ENCODE data around the gene THADA. TPM values are rescaled to one million over a fixed set of nuclear protein-coding genes. Genes with fewer than 3 reads are reported as not detected.

Gene THADA
- total RNA-seq, 1 experiment from 2014 or later: 14.1 TPM

GRCh38 chr2:43579275-43579981, 16.4 kb downstream of the THADA start:
- Histone ChIP-seq H3K9me3 (replicated peaks) (no peaks in the 10 kb centered on the region), H3K27ac (no peak overlapping the region), H3K4me3 (no peak overlapping the region), H3K36me3 (peaks cover 39% of the 10 kb centered on the region), H3K27me3 (replicated peaks) (no peaks in the 10 kb centered on the region), H3K4me1 (replicated peaks) (no peaks in the 10 kb centered on the region)
- no peak for DNase-seq (ENCODE audit: low read depth in 1 of 2, low spot score in 2 of 2)

GRCh38 chr2:43576981-43577892, 18.6 kb downstream of the THADA start:
- DNase-seq (ENCODE audit: low read depth in 1 of 2, low spot score in 2 of 2): peak in 1 of 2 experiments; percentile 27
- no peak overlapping the region for H3K27ac ChIP-seq
- H3K4me1 ChIP-seq (replicated peaks): no peaks in the 10 kb centered on the region
- H3K27me3 ChIP-seq (replicated peaks): no peaks in the 10 kb centered on the region
- H3K36me3 ChIP-seq: peaks cover 46% of the 10 kb centered on the region
- no peak overlapping the region for H3K4me3 ChIP-seq
- H3K9me3 ChIP-seq (replicated peaks): no peaks in the 10 kb centered on the region

- peaks cover 70% of the 10 kb centered on the region for H3K36me3 ChIP-seq
- no peak for DNase-seq (ENCODE audit: low read depth in 1 of 2, low spot score in 2 of 2)
- no peak overlapping the region for H3K27ac ChIP-seq
These were observed 23.6 kb downstream of the THADA start for GRCh38 chr2:43572244-43572643.

GRCh38 chr2:43569921-43570320, 25.9 kb downstream of the THADA start:
- peaks cover 58% of the 10 kb centered on the region for H3K36me3 ChIP-seq
- no peaks in the 10 kb centered on the region for H3K4me1 ChIP-seq (replicated peaks)
- H3K27me3 ChIP-seq (replicated peaks): no peaks in the 10 kb centered on the region
- no peak for DNase-seq (ENCODE audit: low read depth in 1 of 2, low spot score in 2 of 2)
- no peak overlapping the region for H3K4me3 ChIP-seq
- no peak overlapping the region for H3K27ac ChIP-seq
- H3K9me3 ChIP-seq (replicated peaks): no peaks in the 10 kb centered on the region

More at GRCh38 chr2:43572244-43572643, 23.6 kb downstream of the THADA start:
- Histone ChIP-seq H3K9me3 (replicated peaks) (no peaks in the 10 kb centered on the region), H3K4me3 (no peak overlapping the region), H3K4me1 (replicated peaks) (no peaks in the 10 kb centered on the region), H3K27me3 (replicated peaks) (no peaks in the 10 kb centered on the region)

- no peak overlapping the region for H3K4me3 ChIP-seq
- H3K4me1 ChIP-seq (replicated peaks): no peaks in the 10 kb centered on the region
- H3K27me3 ChIP-seq (replicated peaks): no peaks in the 10 kb centered on the region
- H3K36me3 ChIP-seq: peaks cover 57% of the 10 kb centered on the region
- H3K27ac ChIP-seq: no peak overlapping the region
- DNase-seq (ENCODE audit: low read depth in 1 of 2, low spot score in 2 of 2): no peak
- H3K9me3 ChIP-seq (replicated peaks): no peaks in the 10 kb centered on the region
These were observed 27.6 kb downstream of the THADA start for GRCh38 chr2:43568228-43568627.

- no peak for DNase-seq (ENCODE audit: low read depth in 1 of 2, low spot score in 2 of 2)
- H3K9me3 ChIP-seq (replicated peaks): no peaks in the 10 kb centered on the region
- H3K27me3 ChIP-seq (replicated peaks): no peaks in the 10 kb centered on the region
- no peak overlapping the region for H3K4me3 ChIP-seq
- H3K36me3 ChIP-seq: peaks cover 45% of the 10 kb centered on the region
- no peaks in the 10 kb centered on the region for H3K4me1 ChIP-seq (replicated peaks)
- no peak overlapping the region for H3K27ac ChIP-seq
These were observed 29.4 kb downstream of the THADA start for GRCh38 chr2:43566461-43566729.

GRCh38 chr2:43563679-43564078, 32.2 kb downstream of the THADA start:
- DNase-seq (ENCODE audit: low read depth in 1 of 2, low spot score in 2 of 2): no peak

GRCh38 chr2:43560231-43560547, 35.6 kb downstream of the THADA start:
- no peak for DNase-seq (ENCODE audit: low read depth in 1 of 2, low spot score in 2 of 2)
- Histone ChIP-seq H3K36me3 (peaks cover 37% of the 10 kb centered on the region), H3K4me1 (replicated peaks) (no peaks in the 10 kb centered on the region), H3K27me3 (replicated peaks) (no peaks in the 10 kb centered on the region), H3K9me3 (replicated peaks) (no peaks in the 10 kb centered on the region), H3K4me3 (no peak overlapping the region), H3K27ac (no peak overlapping the region)

More at GRCh38 chr2:43563679-43564078, 32.2 kb downstream of the THADA start:
- Histone ChIP-seq H3K4me1 (replicated peaks) (no peaks in the 10 kb centered on the region), H3K4me3 (no peak overlapping the region), H3K27me3 (replicated peaks) (no peaks in the 10 kb centered on the region), H3K9me3 (replicated peaks) (no peaks in the 10 kb centered on the region), H3K27ac (no peak overlapping the region), H3K36me3 (peaks cover 37% of the 10 kb centered on the region)

GRCh38 chr2:43559391-43560230, 36.2 kb downstream of the THADA start:
- H3K9me3 ChIP-seq (replicated peaks): no peaks in the 10 kb centered on the region
- H3K27ac ChIP-seq: no peak overlapping the region
- H3K4me3 ChIP-seq: no peak overlapping the region
- peaks cover 35% of the 10 kb centered on the region for H3K36me3 ChIP-seq
- DNase-seq (ENCODE audit: low read depth in 1 of 2, low spot score in 2 of 2): no peak
- H3K27me3 ChIP-seq (replicated peaks): no peaks in the 10 kb centered on the region
- no peaks in the 10 kb centered on the region for H3K4me1 ChIP-seq (replicated peaks)

- Histone ChIP-seq H3K9me3 (replicated peaks) (no peaks in the 10 kb centered on the region), H3K27ac (no peak overlapping the region), H3K4me3 (no peak overlapping the region), H3K27me3 (replicated peaks) (no peaks in the 10 kb centered on the region), H3K4me1 (replicated peaks) (no peaks in the 10 kb centered on the region), H3K36me3 (peaks cover 33% of the 10 kb centered on the region)
- DNase-seq (ENCODE audit: low read depth in 1 of 2, low spot score in 2 of 2): no peak
These were observed 38.6 kb downstream of the THADA start for GRCh38 chr2:43557196-43557595.

- no peak overlapping the region for H3K27ac ChIP-seq
These were observed 39.6 kb downstream of the THADA start for GRCh38 chr2:43556256-43556655.

GRCh38 chr2:43553341-43553855, 42.4 kb downstream of the THADA start:
- no peak for DNase-seq (ENCODE audit: low read depth in 1 of 2, low spot score in 2 of 2)
- Histone ChIP-seq H3K27ac (no peak overlapping the region), H3K4me1 (replicated peaks) (no peaks in the 10 kb centered on the region), H3K9me3 (replicated peaks) (no peaks in the 10 kb centered on the region), H3K27me3 (replicated peaks) (no peaks in the 10 kb centered on the region), H3K36me3 (peaks cover 42% of the 10 kb centered on the region), H3K4me3 (no peak overlapping the region)

More at GRCh38 chr2:43556256-43556655, 39.6 kb downstream of the THADA start:
- Histone ChIP-seq H3K4me3 (no peak overlapping the region), H3K27me3 (replicated peaks) (no peaks in the 10 kb centered on the region), H3K9me3 (replicated peaks) (no peaks in the 10 kb centered on the region), H3K4me1 (replicated peaks) (no peaks in the 10 kb centered on the region), H3K36me3 (peaks cover 29% of the 10 kb centered on the region)
- no peak for DNase-seq (ENCODE audit: low read depth in 1 of 2, low spot score in 2 of 2)

- Histone ChIP-seq H3K4me1 (replicated peaks) (no peaks in the 10 kb centered on the region), H3K4me3 (no peak overlapping the region), H3K36me3 (peaks cover 42% of the 10 kb centered on the region), H3K27me3 (replicated peaks) (no peaks in the 10 kb centered on the region), H3K9me3 (replicated peaks) (no peaks in the 10 kb centered on the region), H3K27ac (no peak overlapping the region)
- DNase-seq (ENCODE audit: low read depth in 1 of 2, low spot score in 2 of 2): no peak
These were observed 43.8 kb downstream of the THADA start for GRCh38 chr2:43551990-43552389.

Data from SJSA1 (cell line).